HG02981 (cell line): ENCODE data around the gene MYOCD.

Experiments used
- ATAC-seq: cut with Tn5 transposase; IDR thresholded peaks from one replicate; pipeline ENCODE4 v1.9.1; 2021; ENCODE audit warnings: mild to moderate bottlenecking, moderate library complexity; ENCODE audit not compliant: unreplicated experiment

MYOCD gene

GRCh38 chr17:12744786-12745185 is 79.1 kb downstream of the MYOCD start:
- no peak for ATAC-seq

- ATAC-seq: no peak
These were observed 79.8 kb downstream of the MYOCD start for GRCh38 chr17:12745486-12745885.

GRCh38 chr17:12756786-12757185 is 91.1 kb downstream of the MYOCD start:
- ATAC-seq: no peak

GRCh38 chr17:12759090-12759489 is 93.4 kb downstream of the MYOCD start:
- ATAC-seq: no peak

GRCh38 chr17:12765548-12765947 is 99.9 kb downstream of the MYOCD start:
- no peak for ATAC-seq

- no peak for ATAC-seq
These were observed 102.6 kb downstream of the MYOCD start for GRCh38 chr17:12768255-12768654.

- no peak for ATAC-seq
These were observed 104.3 kb downstream of the MYOCD start for GRCh38 chr17:12769981-12770380.

- no peak for ATAC-seq
These were observed 107.5 kb downstream of the MYOCD start for GRCh38 chr17:12773153-12773552.

GRCh38 chr17:12789075-12789480 is 123.4 kb downstream of the MYOCD start:
- ATAC-seq: peak; percentile 85

- ATAC-seq: peak; percentile 69
These were observed 124.0 kb downstream of the MYOCD start, which contains the start of gene ARHGAP44 for GRCh38 chr17:12789481-12790248. Gene ARHGAP44, plus strand, starts transcription at chr17:12789498. Its CDS starts 341 bp downstream, at chr17:12789839.

GRCh38 chr17:12790249-12791106 is 124.8 kb downstream of the MYOCD start:
- ATAC-seq: no peak

- ATAC-seq: no peak
These were observed 129.3 kb downstream of the MYOCD start for GRCh38 chr17:12794919-12795532.

- ATAC-seq: no peak
These were observed 135.2 kb downstream of the MYOCD start for GRCh38 chr17:12800855-12801365.

- no peak for ATAC-seq
These were observed 140.9 kb downstream of the MYOCD start for GRCh38 chr17:12806630-12807029.

GRCh38 chr17:12808723-12809122 is 143.0 kb downstream of the MYOCD start:
- no peak for ATAC-seq

GRCh38 chr17:12812877-12813276 is 147.2 kb downstream of the MYOCD start:
- ATAC-seq: no peak

- ATAC-seq: no peak
These were observed 148.0 kb downstream of the MYOCD start for GRCh38 chr17:12813664-12814063.

GRCh38 chr17:12814718-12815117 is 149.0 kb downstream of the MYOCD start:
- ATAC-seq: no peak

- ATAC-seq: peak; percentile 99
These were observed 150.0 kb downstream of the MYOCD start for GRCh38 chr17:12815642-12816141.
